GM12892 (cell line): ENCODE data around the gene LGALS8. TPM values are rescaled to one million over a fixed set of nuclear protein-coding genes. Genes with fewer than 3 reads are reported as not detected.
"Not testable (repeated sequence)": the region's sequence is repeated elsewhere in the genome, so short reads cannot be mapped to it uniquely, and the experiment has no call there.

Experiments used
- DNase-seq: peaks from one replicate; pipeline ENCODE4 v3.0.0; 2011; ENCODE audit not compliant: insufficient read length
- FAIRE-seq: peaks from 2 replicates; lab custom pipeline; 2011; peaks lifted over from hg19 to GRCh38; lab: Jason Lieb, UNC
- POLR2A ChIP-seq: IDR thresholded peaks from 2 replicates; pipeline ENCODE4 v1.6.1; 2011; ENCODE audit warnings: low read depth, low read length, control low read depth
- POLR2AphosphoS5 ChIP-seq: IDR thresholded peaks from 2 replicates; pipeline ENCODE4 v1.6.1; 2011; ENCODE audit warnings: low read depth, low read length, control low read depth
- TAF1 ChIP-seq: IDR thresholded peaks from 2 replicates; pipeline ENCODE4 v1.6.1; 2011; ENCODE audit warnings: low read depth, mild to moderate bottlenecking, control low read depth, low read length, borderline replicate concordance
- polyA plus RNA-seq: library from polyadenylated mRNA; unstranded; fragments of >200 nt; gene quantifications from one replicate; pipeline ENCODE4 v1.2.1, GENCODE V29; 2012; ENCODE audit warnings: missing spikeins, inconsistent platforms; ENCODE audit not compliant: missing spikeins

The LGALS8 gene
- 51.8 TPM for polyA plus RNA-seq

DNA sequence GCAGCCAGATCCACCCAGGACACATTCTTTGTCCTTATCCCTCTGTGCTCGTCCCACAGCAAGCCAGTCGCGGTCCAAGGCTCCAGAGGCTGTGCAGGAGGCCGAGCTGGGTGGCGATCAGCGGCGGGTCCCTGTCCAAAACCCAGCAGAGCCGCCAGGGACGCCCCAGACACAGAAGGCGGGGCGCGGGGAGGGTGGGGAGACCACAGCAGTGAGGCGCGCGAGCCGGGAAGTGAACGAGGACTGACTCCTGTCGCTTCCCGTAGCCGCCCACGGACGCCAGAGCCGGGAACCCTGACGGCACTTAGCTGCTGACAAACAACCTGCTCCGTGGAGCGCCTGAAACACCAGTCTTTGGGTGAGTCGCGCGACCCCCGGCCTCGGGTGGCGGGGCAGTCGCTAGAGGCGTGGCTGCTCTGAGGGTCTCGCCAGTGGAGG, at the start of gene LGALS8:
LGALS8 (plus strand) TSS at position 279 of the 438 bp plus-strand sequence. CDS start 2,089 bp downstream, outside the sequence.
- FAIRE-seq (peak; percentile 81), DNase-seq (peak; percentile 77)
- TF ChIP-seq TAF1 (no peak), POLR2A (no peak; the same call in 1 of the 2 replicates), POLR2AphosphoS5 (no peak)

DNA sequence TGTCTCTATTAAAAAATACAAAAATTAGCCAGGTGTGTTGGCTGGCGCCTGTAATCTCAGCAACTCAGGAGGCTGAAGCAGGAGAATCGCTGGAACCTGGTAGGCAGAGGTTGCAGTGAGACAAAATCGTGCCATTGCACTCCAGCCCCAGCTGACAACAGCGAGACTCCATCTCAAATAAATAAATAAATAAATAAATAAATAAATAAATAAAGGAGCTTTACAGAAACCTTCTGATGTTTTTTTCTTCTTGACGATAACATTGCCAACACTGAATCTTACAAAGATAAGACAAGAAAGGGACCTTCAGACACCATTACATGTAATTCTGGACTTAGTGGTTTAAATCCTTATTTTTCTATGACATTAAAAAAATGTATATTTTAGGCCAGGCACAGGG, 47.8 kb upstream of the LGALS8 start:
- FAIRE-seq (no peak), DNase-seq (no peak)
- TF ChIP-seq POLR2AphosphoS5 (no peak), POLR2A (no peak), TAF1 (no peak)

DNA sequence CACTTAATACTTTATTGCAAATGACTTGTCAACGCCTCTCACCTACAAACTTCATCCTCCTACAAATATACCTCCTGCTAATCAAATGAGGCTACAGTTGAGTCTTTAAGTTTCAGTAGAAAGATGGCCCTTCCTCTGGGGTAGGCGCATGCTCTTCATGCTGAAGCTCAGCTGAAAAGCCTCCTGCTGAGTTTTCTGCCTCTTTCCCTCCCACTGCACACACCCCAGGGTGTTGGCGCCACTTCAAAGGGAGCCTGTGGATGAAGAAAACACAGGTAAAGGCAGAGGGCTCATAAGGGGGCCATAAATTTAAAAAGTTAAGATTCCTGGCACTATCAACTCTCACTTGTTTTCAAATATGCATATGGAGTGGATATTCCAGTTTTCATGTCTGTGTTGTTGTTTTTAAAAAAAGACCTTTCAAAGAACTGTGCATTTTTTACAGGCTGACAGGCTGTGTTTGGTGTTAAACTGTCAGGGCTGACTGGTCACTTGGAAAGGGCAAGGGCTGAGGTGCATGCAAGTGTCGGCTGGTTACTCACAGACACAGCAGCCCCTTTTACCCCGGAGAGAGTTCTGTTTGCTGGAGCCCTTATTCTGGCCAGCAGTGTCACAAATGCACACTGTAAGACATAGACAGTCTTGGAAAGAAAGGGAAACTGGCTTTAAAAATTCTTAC, 42.9 kb upstream of the LGALS8 start:
- TF ChIP-seq TAF1 (no peak), POLR2A (no peak), POLR2AphosphoS5 (no peak)
- DNase-seq = no peak
- FAIRE-seq = no peak

DNA sequence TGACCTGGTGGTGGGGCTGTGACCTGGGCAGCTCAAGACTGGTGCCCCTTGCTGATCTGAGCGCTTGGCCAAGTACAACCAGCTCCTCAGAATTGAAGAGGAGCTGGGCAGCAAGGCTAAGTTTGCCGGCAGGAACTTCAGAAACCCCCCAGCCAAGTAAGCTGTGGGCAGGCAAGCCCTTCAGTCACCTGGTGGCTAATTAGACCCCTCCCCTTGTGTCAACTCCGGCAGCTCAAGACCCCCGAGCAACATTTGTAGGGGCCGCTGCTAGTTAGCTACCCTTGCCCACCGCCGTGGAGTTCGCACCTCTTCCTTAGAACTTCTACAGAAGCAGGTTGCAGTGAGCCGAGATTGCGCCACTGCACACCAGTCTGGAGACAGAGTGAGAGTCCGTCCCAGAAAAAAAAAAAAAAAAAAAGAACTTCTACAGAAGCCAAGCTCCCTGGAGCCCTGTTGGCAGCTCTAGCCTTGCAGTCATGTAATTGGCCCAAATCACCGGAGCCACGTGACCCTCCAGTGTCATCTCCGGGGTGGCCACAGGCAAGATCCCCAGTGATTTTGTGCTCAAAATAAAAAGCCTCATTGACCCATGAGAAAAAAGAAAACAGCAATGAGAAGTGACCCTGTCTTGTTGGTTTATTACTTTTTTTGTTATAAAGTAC, 39.3 kb upstream of the LGALS8 start:
- FAIRE-seq (no peak), DNase-seq (no peak)
- TF ChIP-seq POLR2A (no peak), TAF1 (no peak), POLR2AphosphoS5 (no peak)

DNA sequence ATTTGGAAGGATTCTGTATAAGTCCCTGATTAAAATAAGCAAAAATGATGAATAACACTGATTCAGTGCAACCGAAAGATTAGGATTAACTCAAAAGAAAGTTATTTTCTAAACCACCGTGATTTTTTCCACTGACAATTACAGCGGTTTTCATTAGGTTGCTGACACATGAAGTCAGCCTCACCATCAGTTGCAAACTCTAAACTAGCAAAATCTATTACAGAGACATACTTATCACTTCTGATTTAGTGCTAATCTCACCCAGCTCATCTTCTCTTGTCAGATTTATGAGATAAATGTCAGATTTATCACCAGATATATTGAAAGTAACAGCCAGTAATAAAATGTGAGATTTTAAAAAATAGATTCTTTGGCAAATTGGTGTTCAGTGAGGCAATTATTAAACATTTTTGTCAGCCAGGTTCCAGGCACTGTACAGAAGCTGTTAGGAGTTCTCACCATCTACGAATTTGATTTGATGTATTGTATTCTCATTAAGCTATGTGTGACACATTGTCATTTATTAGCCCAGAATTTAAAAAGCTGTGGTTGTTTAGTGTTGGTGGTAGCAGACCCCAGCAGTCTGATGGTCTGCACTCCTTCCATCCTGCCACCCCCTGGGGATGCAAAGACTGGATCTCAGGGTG, 37.3 kb upstream of the LGALS8 start:
- no peak for FAIRE-seq
- no peak for DNase-seq
- no peak for TF ChIP-seq POLR2AphosphoS5
- TF ChIP-seq POLR2A = no peak
- TF ChIP-seq TAF1 = no peak

DNA sequence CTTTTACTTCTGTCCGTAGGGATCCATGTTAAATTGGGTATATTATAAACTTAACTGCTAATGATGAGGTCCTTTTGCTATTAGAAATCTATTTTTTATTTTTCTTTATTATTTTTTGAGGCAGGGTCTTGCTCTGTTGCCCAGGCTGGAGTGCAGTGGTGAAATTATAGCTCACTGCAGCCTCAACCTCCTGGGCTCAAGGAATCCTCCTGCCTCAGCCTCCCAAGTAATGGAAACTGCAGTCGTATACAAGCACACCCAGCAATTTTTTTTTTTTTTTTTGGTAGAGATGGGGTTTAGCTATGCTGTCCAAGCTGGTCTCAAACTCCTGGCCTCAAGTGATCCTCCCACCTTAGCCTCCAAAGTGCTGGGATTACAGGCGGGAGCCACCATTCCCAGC, 34.6 kb upstream of the LGALS8 start:
- not testable (repeated sequence) for DNase-seq, FAIRE-seq

DNA sequence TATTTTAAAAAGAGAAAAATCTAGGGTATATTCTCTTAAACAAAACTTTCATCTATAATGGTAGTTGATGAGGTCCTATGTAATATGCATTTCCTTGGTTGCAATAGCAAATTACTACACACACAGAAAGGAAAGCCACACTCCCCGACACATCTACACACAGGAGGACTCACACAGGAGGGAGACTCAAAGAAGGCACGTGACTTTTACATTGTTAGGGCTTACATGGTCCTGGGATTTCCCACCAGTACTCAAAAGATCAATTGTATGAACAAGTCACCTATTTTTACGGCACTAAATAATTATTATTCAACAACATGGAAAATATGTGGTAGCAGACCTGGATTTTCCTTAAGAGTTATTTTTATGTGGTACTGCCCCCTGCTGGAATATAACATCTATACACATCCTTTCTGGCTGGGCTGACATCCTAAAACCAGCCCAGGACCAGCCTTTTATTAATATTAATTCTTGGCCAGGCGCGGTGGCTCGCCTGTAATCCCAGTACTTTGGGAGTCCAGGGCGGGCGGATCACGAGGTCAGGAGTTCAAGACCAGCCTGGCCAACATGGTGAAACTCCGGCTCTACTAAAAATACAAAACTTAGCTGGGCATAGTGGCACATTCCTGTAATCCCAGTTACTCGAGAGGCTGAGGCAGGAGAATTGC, 33.9 kb upstream of the LGALS8 start:
- no peak for TF ChIP-seq POLR2A
- no peak for TF ChIP-seq POLR2AphosphoS5
- no peak for TF ChIP-seq TAF1
- DNase-seq (no peak), FAIRE-seq (peak; percentile 44)

DNA sequence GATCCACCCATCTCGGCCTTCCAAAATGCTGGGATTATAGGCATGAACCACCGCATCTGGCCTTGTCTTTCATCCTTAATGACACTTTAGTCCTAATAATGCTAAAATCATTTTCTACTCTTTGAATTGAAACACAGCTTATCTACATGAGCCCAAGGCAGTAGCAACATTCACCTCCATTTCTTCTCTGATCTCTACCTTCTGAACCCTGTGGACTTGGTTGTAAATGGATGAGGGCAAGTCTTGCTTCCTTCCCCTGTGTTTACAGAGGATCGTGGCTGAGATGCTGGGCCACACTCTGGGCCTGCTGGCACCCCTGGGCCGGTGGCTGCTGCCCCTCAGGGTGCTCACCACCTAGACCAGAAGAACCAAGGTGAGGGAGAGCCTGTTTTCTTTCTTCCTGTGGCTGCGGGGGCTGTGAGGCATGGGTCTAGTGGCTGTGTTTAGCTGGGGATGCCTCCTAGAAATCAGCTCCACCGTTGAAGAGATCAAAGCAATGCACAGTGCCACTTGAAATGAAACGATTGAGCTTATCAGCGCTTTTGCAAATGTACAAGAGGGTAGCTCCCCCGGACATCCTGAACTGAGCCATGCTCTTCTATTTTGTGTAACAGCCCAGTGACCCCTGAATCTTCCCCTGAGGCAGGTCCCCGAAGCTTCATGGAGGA, 32.2 kb upstream of the LGALS8 start:
- TF ChIP-seq POLR2AphosphoS5 = no peak
- TF ChIP-seq TAF1 = no peak
- FAIRE-seq = no peak
- no peak for DNase-seq

DNA sequence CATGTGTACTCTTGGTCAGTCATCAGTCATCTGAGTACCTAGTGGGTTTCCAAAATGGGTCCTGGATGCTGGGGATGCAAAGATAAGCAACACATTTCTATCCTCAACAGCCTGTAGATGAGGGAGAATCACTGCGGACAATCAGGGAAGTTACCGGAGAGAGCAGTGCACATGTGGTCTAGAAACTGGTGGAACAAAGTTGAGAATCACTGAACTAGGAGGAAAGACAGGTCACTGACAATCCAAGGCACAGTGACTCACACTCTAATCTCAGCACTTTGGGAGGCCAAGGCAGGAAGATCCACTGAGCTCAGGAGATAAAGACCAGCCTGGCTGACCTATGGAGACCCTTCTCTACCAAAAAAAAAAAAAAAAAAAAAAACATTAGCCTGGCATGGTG, 31.4 kb upstream of the LGALS8 start:
- TF ChIP-seq POLR2AphosphoS5 (no peak), TAF1 (no peak), POLR2A (no peak)
- DNase-seq (no peak), FAIRE-seq (no peak)

DNA sequence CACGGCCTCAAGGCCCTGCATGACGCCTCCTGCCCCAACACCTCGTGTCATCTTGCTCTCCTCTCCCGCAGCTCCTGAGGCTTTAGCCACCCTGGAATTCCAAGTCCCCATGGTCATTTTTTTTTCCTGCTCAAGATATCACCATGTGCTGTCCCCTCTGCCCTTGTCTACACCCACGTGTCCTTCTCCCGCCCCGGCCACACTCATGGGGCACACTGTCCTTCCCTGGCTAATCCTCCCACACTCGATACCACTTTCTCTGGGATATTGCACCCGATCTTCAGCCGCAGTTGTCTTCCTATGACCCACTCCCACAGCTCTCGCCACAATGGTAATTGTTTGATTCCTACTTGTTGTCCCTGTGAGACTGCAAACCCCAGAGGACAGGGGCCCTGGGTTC, 29.7 kb upstream of the LGALS8 start:
- DNase-seq (no peak), FAIRE-seq (no peak)
- no peak for TF ChIP-seq POLR2A
- no peak for TF ChIP-seq POLR2AphosphoS5
- TF ChIP-seq TAF1 = no peak
